GM12892 (cell line): ENCODE results near the gene CTDP1.

Source experiments
- DNase-seq: peaks from one replicate; pipeline ENCODE4 v3.0.0; 2011; ENCODE audit not compliant: insufficient read length
- FAIRE-seq: peaks from 2 replicates; lab custom pipeline; 2011; peaks lifted over from hg19 to GRCh38; lab: Jason Lieb, UNC
- POLR2A ChIP-seq: IDR thresholded peaks from 2 replicates; pipeline ENCODE4 v1.6.1; 2011; ENCODE audit warnings: low read depth, low read length, control low read depth
- POLR2AphosphoS5 ChIP-seq: IDR thresholded peaks from 2 replicates; pipeline ENCODE4 v1.6.1; 2011; ENCODE audit warnings: low read depth, low read length, control low read depth
- TAF1 ChIP-seq: IDR thresholded peaks from 2 replicates; pipeline ENCODE4 v1.6.1; 2011; ENCODE audit warnings: low read depth, mild to moderate bottlenecking, control low read depth, low read length, borderline replicate concordance

CTDP1 gene

DNA sequence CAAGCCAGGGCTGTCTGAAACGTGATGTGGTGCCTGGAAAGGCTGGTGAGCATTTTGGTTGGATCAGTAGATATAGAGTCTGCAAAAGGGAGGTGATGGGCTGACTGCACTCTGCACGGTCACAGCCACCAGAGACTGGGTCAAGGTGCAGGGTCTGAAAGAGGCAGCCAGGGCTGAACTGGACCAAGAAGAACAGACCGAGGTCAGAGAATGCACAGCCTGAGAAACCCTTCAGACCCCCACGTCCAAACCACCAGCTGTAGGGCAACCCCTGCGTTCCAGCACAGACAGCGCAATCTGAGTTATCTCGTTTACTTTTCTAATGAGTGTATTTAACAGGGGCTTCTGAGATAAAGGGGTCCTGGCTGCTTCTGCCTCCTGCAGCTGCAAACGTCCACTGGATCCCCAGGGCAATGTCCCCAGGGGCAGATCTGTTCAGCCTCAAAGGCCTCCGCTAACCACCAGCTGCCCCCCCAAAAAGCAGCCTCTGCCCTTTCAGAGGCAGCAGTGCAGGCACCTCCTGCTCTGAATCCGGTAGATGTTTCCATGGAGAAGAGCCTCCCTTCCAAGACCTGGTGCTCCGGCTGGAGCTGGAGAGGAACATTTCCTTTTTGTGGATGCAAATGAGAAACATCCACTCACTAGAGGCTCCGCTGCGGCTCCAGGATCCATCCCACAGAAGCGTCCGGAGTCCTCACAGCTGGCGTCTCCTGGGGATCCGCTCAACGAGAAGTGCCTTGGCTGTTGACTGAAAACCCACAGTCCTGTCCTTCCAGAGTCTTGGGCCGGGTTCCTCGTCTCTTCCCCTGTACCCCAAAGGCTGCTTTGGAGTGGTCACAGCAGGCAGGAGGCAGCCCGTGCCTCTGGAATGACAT, 117.2 kb downstream of the CTDP1 start:
- no peak for FAIRE-seq

DNA sequence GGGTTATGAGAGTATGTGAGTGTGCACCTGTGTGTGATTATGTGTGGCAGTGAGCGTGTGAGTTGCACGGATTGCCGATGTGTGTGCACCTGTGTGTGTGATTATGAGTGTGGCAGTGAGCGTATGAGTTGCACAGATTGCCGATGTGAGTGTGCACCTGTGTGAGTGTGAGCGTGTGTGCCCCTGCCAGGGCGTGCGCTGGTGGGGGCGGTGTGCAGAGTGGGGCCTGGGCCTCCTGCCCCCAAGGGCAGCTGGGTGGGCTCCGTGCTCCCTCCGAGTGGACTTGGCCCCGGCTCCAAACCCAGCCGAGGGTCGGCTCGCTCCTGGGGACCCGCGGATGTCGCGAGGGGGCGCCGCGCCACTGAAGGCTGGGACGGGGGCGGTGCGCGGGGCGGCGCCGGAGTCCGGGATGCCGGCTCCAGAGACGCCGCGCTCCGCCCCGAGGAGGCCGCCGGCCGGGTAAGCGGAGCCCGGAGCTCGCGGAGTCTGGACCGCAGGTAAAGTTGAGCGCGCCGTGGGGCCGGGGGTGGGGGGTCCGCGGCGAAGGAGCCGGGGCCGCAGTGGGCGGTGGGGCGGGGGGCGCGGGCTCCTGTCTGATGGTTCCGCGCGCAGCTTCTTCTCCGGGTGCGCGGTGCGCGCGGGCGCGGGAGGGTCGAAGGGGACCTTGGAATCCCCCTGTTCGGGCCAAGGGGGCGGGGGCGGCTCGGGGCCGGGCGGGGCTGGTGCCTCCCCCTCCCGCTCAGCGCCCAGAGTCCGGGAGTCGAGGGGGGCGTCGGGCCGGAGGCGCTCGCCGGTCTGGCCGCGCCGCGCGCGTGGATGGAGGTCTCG, 118.1 kb downstream of the CTDP1 start, which contains the start of gene KCNG2:
TSS of gene KCNG2 (plus strand) at position 421 of the 828 bp plus-strand sequence. CDS start 65,730 bp downstream, outside the sequence.
- DNase-seq = peak; percentile 65
- no peak for FAIRE-seq
- no peak for TF ChIP-seq POLR2AphosphoS5
- no peak for TF ChIP-seq TAF1
- no peak for TF ChIP-seq POLR2A

More for the DNA sequence above, 117.2 kb downstream of the CTDP1 start:
- TF ChIP-seq POLR2AphosphoS5 = no peak
- no peak for TF ChIP-seq TAF1
- no peak for TF ChIP-seq POLR2A
- DNase-seq = no peak

DNA sequence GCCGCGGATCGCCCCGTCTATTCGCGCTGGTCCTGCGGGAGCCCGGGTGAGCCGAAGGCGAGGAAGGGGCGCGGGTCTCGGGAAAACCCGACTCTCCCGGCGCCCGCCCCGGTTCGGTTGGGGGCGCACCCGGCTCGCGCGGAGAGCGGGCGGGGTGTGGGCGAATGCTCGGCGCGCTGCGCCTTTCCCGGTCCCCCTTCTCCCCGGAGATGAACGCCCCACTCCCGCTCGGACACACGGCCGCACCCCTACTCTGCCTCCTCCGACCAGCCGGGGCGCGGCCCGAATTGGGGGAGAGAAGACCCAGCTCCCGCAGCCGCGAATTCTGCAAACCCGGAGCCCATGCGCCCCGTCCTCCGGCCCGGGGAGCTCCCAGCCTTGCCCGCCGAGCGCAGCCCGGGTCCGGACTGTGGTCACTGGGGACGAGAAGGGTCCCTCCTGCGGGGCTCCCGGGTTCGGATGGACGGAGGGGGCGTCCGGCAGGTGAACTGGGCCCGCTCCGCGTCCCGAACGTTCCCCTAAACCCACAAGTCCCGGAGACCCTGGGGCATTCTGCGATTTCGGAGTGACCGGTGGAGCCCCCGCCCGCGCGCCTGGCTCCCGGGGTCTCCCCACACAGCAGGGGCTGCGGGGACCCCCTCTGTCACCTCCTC, 118.9 kb downstream of the CTDP1 start:
- TF ChIP-seq POLR2AphosphoS5 = no peak
- TF ChIP-seq TAF1 = no peak
- no peak for TF ChIP-seq POLR2A
- DNase-seq (no peak), FAIRE-seq (no peak)

DNA sequence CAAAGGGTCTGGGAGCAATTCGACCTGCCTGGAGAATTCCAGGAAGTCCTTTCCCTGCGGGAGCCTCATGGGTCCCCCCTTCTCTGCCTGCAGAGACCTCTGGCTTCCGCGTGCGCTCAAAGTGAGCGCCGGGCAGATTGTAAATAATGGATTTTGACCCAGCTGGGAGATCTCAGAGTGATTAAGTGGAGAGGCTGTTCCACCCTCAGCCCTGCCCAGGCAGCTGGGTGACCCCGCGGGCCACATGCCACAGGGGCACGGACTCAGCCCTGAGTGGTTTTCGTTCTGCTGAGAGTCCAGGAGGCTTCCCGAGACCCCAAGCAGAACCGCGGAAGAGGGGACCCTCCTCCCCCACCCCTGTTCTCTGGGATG, 119.4 kb downstream of the CTDP1 start:
- DNase-seq = no peak
- no peak for TF ChIP-seq TAF1
- TF ChIP-seq POLR2A = no peak
- TF ChIP-seq POLR2AphosphoS5 = no peak
- FAIRE-seq = no peak

DNA sequence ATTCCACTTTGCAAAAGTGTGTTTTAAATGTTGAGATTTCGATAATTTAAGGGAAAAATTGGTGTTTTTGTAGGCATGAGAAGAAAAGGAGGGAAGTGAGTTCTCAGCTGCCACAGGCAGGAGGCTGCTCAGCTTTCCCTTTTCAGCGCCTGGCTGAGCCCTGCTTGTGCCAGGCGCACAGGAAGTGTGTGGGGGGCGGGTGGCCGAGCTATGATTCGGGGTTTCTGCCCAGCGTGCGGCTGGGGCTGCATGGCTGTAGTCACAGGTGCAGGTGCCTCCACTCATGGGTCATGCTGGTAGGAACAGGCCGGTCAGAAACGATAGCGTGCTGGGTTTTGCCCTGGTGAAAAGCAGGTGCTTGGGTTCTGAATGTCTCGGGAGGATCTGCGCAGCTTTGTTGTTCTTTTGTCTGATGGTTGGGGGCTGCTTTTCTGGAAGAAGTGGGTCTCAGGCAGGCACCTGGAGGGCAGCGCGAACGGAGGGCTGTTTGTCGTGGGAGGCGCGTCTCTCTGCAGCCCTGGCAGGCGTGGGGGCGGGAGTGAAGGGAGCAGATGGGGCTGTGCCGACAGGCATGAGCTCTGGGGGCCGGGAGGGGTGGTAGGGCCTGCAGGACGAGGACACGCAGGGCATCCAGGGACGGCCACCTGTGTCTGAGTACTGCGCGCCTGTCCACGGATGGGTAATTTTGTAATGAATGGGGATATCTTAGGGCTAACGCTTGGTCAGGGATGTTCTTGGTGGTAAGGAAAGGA, 120.2 kb downstream of the CTDP1 start:
- no peak for FAIRE-seq
- no peak for DNase-seq
- TF ChIP-seq POLR2AphosphoS5 = no peak
- no peak for TF ChIP-seq POLR2A
- TF ChIP-seq TAF1 = no peak

DNA sequence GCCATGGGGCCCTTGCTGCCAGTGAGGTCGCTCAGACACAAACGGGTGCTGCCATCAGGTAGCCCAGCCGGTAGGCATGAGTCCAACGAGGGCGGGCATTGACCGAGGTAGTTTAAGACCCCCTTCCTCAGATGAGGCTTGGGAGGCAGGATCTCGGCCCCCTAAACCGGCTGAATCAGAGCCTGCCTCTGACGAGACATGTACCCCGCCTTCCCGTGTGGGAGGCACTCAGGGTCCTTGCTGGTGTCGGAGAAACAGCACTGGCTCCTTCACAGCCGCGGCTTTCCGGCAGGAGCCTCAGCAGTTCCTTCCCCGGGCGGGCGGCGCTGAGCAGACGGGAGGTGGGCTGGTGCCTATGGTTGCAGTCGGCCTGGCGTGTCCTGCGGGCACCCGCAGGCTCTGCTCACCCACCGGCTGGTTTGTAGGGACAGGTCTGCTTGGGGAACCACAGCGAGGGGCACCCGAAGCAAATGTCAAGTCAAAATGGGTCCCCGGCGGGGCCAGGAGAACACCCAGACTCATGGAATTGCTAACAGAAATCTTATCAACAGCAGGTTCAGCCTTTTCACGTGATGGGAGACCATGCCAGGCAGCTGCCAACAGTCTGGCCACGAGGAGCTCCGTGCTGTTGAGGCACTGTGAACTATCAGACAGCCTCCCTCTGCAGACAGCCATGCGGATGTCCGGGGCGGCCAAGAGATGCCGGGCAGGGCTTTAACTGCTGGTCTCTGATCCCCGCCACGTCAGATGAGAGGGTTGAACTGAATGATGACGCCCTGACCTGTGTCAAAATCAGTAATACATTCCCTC, 121.0 kb downstream of the CTDP1 start:
- FAIRE-seq (no peak), DNase-seq (no peak)
- TF ChIP-seq TAF1 (no peak), POLR2AphosphoS5 (no peak), POLR2A (no peak)

DNA sequence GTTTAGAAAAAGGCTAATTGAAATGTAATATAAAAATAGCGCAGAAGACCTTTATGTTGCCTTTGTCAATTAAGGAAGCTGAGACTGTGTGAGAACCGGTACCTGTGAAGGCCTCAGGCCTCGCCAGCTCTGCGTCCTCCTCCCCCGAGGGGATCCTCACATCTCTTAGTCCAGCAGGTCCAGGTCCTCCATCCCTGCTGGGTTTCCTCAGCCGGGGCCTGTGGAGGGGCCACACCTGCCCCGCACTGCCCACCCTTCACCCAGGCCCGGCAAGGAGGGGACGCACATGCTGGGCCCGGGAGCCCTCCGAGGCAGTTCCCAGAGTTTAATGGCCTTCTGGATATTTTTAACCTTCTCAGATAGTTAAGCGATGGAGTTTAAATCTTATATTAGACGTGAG, 121.6 kb downstream of the CTDP1 start:
- FAIRE-seq (no peak), DNase-seq (no peak)
- no peak for TF ChIP-seq POLR2A

DNA sequence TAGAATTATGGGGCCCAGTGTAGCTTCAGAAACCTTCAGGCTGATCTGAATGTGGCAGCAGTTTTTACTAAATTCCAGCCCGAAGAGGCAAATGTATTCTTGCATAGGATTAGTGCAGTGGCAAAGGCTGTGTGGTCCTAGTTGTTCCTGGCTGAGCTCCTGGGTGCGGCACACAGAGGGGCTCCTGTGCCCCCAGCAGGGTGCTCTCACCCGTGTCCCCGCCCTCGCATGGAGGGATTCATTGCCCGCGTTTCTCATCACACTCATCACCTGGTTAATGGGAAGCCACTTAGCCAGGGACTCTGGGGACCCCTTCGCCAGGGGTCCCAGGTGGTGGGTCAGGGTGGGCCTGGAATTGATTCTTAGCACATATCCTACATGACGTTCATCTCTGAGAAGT, 122.0 kb downstream of the CTDP1 start:
- TF ChIP-seq TAF1 (no peak), POLR2AphosphoS5 (no peak), POLR2A (no peak)
- DNase-seq (no peak), FAIRE-seq (no peak)

DNA sequence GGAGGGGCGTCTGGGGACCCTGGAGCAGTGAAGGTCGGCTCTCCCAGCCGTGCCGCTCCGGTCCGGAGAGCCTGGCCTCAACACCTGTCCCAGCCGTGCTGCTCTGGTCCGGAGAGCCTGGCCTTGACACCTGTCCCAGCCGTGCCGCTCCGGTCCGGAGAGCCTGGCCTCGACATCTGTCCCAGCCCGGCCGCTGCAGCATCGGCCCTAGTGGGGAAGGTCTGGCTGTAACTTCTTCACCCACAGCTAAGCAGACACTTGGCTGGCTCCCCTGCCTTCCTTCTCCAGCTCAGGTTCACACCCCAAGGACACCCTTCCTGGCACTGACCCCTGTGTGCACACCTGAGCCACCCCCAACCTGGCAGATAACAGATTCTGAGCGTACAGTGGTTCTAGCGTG, 122.7 kb downstream of the CTDP1 start:
- FAIRE-seq = no peak
- no peak for TF ChIP-seq POLR2AphosphoS5
- TF ChIP-seq TAF1 = no peak
- no peak for TF ChIP-seq POLR2A
- no peak for DNase-seq

DNA sequence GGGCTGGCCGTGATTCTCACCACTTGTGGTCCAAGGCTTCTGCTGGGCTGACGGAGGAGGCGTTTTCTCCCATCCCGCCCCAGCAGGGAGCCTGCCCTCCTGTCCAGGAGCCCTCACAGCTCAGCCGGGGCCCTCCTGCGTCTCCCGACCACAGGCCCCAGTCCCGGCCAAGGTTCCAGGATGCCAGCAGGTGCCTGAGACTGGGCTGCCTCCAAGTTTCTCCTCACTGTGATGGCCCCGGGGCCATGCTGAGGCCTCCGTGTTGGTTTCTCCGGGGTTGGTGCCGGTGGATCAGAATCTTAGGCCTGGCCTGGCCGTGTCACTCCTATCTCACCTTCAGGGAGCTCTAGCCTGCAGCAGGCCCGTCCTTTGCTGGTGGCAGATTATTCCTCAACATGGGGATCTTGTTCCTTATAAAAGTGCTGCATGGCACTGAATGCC, 124.0 kb downstream of the CTDP1 start:
- TF ChIP-seq TAF1 = no peak
- TF ChIP-seq POLR2A = no peak
- TF ChIP-seq POLR2AphosphoS5 = no peak
- FAIRE-seq = no peak

More for the DNA sequence above, 124.0 kb downstream of the CTDP1 start:
- no peak for DNase-seq
